ENCODE data around the gene MGLL. TPM values are rescaled to one million over a fixed set of nuclear protein-coding genes. Genes with fewer than 3 reads are reported as not detected.

The MGLL gene
- total and polyA plus RNA-seq, 2 donors (not counting 1 experiment from before 2014, with no cell fraction given) = 1.7 to 6.9 TPM

GRCh38 chr3:127820826-127821313, 1.4 kb downstream of the MGLL start:
- intact Hi-C loops (cut with micrococcal nuclease) = loop anchor here (5.0 kb wide), 2 partner anchors 69 to 124 kb away; no protein-coding TSS in a partner anchor
- Histone ChIP-seq H4K20me1 (ENCODE audit: control insufficient read depth, insufficient read depth, low read length, poor library complexity, severe bottlenecking) (no peaks in the 10 kb centered on the region), H3K9me3 (ENCODE audit: control extremely low read depth in 1 of 3, control insufficient read depth in 2 of 3, insufficient read depth in 1 of 3, low read length in 2 of 3) (no peaks in the 10 kb centered on the region), H3K79me2 (ENCODE audit: control insufficient read depth, insufficient read depth, low read length) (no peaks in the 10 kb centered on the region), H2AFZ (ENCODE audit: insufficient read depth, low read depth, low read length, poor library complexity, severe bottlenecking) (no peak overlapping the region), H3K27ac (ENCODE audit: low read length in 2 of 2) (no peak overlapping the region), H3K4me1 (ENCODE audit: control insufficient read depth in 2 of 2, insufficient read depth in 2 of 2, low read length in 2 of 2) (peaks cover 14 to 21% of the 10 kb centered on the region in 2 donors), H3K4me3 (ENCODE audit: control extremely low read depth in 1 of 5, extremely low read depth in 1 of 5, insufficient read depth in 1 of 5, low read depth in 2 of 5, low read length in 4 of 5) (no peak overlapping the region), H3K27me3 (replicated peaks in 1 of 4; ENCODE audit: control extremely low read depth in 1 of 4, control insufficient read depth in 3 of 4, insufficient read depth in 4 of 4, low read length in 3 of 4) (peaks cover 0 to 19% (median 6%) of the 10 kb centered on the region in 4 experiments), H3K4me2 (replicated peaks; ENCODE audit: low read depth, low read length, poor library complexity, severe bottlenecking) (no peak overlapping the region), H3K36me3 (replicated peaks in 1 of 2; ENCODE audit: control extremely low read depth in 1 of 2, control insufficient read depth in 1 of 2, extremely low read depth in 1 of 2, insufficient read depth in 2 of 2, low read length in 1 of 2) (no peaks in the 10 kb centered on the region), H3K9ac (ENCODE audit: low read length) (no peak overlapping the region)
- DNase-seq (no peak), ATAC-seq (ENCODE audit: low read depth) (no peak)
- Mint-ChIP-seq H3K27ac (no peak overlapping the region), H3K9me3 (ENCODE audit: insufficient read depth) (no peaks in the 10 kb centered on the region), H3K4me1 (peaks cover 21% of the 10 kb centered on the region), H3K27me3 (peaks cover 17% of the 10 kb centered on the region), H3K4me3 (peak overlapping the region; percentile 14)
- WGBS (ENCODE audit: insufficient coverage) = no CpG with 5 or more reads among the region's 1 CpG
- CTCF ChIA-PET = no interaction called here
- TF ChIP-seq EZH2 (IDR thresholded peaks at IDR 0.05; ENCODE audit: borderline replicate concordance, insufficient read depth, low read depth, low read length, poor library complexity, severe bottlenecking) = no peak
- TF ChIP-seq CTCF (IDR thresholded peaks at IDR 0.05) = no peak
- POLR2A ChIA-PET = no interaction called here

GRCh38 chr3:127820221-127820825, 2.0 kb downstream of the MGLL start:
- CTCF ChIA-PET = no interaction called here
- Histone ChIP-seq H2AFZ (ENCODE audit: insufficient read depth, low read depth, low read length, poor library complexity, severe bottlenecking) (no peak overlapping the region), H3K4me3 (ENCODE audit: control extremely low read depth in 1 of 5, extremely low read depth in 1 of 5, insufficient read depth in 1 of 5, low read depth in 2 of 5, low read length in 4 of 5) (no peak overlapping the region), H4K20me1 (ENCODE audit: control insufficient read depth, insufficient read depth, low read length, poor library complexity, severe bottlenecking) (no peaks in the 10 kb centered on the region), H3K27me3 (replicated peaks in 1 of 4; ENCODE audit: control extremely low read depth in 1 of 4, control insufficient read depth in 3 of 4, insufficient read depth in 4 of 4, low read length in 3 of 4) (peaks cover 0 to 19% (median 6%) of the 10 kb centered on the region in 4 experiments), H3K27ac (ENCODE audit: low read length in 2 of 2) (no peak overlapping the region), H3K4me2 (replicated peaks; ENCODE audit: low read depth, low read length, poor library complexity, severe bottlenecking) (no peak overlapping the region), H3K9me3 (ENCODE audit: control extremely low read depth in 1 of 3, control insufficient read depth in 2 of 3, insufficient read depth in 1 of 3, low read length in 2 of 3) (no peaks in the 10 kb centered on the region), H3K4me1 (ENCODE audit: control insufficient read depth in 2 of 2, insufficient read depth in 2 of 2, low read length in 2 of 2) (peaks cover 14 to 21% of the 10 kb centered on the region in 2 donors), H3K36me3 (replicated peaks in 1 of 2; ENCODE audit: control extremely low read depth in 1 of 2, control insufficient read depth in 1 of 2, extremely low read depth in 1 of 2, insufficient read depth in 2 of 2, low read length in 1 of 2) (no peaks in the 10 kb centered on the region), H3K9ac (ENCODE audit: low read length) (no peak overlapping the region), H3K79me2 (ENCODE audit: control insufficient read depth, insufficient read depth, low read length) (no peaks in the 10 kb centered on the region)
- peaks cover 21% of the 10 kb centered on the region for H3K4me1 Mint-ChIP-seq
- POLR2A ChIA-PET = no interaction called here
- no peak for DNase-seq
- peak overlapping the region; percentile 14 for H3K4me3 Mint-ChIP-seq
- ATAC-seq (ENCODE audit: low read depth) = no peak
- no peak overlapping the region for H3K27ac Mint-ChIP-seq
- H3K9me3 Mint-ChIP-seq (ENCODE audit: insufficient read depth) = no peaks in the 10 kb centered on the region
- 89% methylated on average over 6 of the region's 9 CpGs for WGBS (ENCODE audit: insufficient coverage)
- peaks cover 17% of the 10 kb centered on the region for H3K27me3 Mint-ChIP-seq
- intact Hi-C loops (cut with micrococcal nuclease) = loop anchor here (5.0 kb wide), 2 partner anchors 68 to 123 kb away; no protein-coding TSS in a partner anchor
- no peak for TF ChIP-seq EZH2 (IDR thresholded peaks at IDR 0.05; ENCODE audit: borderline replicate concordance, insufficient read depth, low read depth, low read length, poor library complexity, severe bottlenecking)
- no peak for TF ChIP-seq CTCF (IDR thresholded peaks at IDR 0.05)
